GM12878 (cell line): ENCODE data around the gene KCNQ1OT1.

Source experiments
- CHD2 ChIP-seq: IDR thresholded peaks from 2 replicates; pipeline ENCODE4 v1.6.1; 2011; ENCODE audit warnings: low read depth, low read length, improper control_type of control experiment, borderline replicate concordance
- MTA3 ChIP-seq: IDR thresholded peaks from 2 replicates; pipeline ENCODE4 v1.6.1; 2012; ENCODE audit warnings: low read length, inconsistent platforms, borderline replicate concordance
- SP1 ChIP-seq: IDR thresholded peaks from one replicate; pipeline ENCODE4 v1.6.1; 2011; ENCODE audit warnings: low read depth, low read length
- YY1 ChIP-seq: IDR thresholded peaks from 2 replicates; pipeline ENCODE4 v1.6.1; 2011; ENCODE audit warnings: low read depth, mild to moderate bottlenecking, low read length
- TF ChIP-seq, protein P1 (sequence below), 3 experiments: IDR thresholded peaks in 2 of 3; conservative IDR thresholded peaks in 1 of 3; 2 replicates each; pipeline ENCODE4 v1.5.1; 2011; ENCODE audit warnings: low read depth in 3 of 3, low read length in 3 of 3, mild to moderate bottlenecking in 3 of 3, control low read depth in 2 of 3, moderate library complexity in 2 of 3, inconsistent platforms in 1 of 3, mixed read lengths in 1 of 3; ENCODE audit not compliant: control insufficient read depth in 2 of 3, insufficient read depth in 1 of 3; ENCODE audit errors: extremely low read depth in 1 of 3

DNA sequence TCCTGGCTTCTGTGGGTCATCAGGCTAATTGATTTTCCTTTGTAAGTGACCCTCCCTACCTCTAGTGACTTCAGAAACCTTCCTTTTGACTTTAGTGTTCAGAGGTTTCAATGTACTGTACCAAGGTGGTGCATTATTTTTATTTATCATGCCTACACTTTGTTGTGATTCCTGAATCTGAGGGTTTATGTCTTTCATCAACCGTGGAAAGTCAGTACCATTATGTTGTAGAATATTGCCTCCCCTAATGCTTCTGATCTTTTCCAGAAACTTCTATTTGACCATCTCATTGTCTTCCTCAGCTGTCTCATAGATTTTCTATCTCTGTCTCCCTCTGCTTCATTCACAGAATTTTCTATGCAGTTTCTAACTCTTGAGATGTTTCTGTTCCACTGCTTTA is 105.5 kb downstream of the KCNQ1OT1 start:
- TF ChIP-seq, protein P1, sequence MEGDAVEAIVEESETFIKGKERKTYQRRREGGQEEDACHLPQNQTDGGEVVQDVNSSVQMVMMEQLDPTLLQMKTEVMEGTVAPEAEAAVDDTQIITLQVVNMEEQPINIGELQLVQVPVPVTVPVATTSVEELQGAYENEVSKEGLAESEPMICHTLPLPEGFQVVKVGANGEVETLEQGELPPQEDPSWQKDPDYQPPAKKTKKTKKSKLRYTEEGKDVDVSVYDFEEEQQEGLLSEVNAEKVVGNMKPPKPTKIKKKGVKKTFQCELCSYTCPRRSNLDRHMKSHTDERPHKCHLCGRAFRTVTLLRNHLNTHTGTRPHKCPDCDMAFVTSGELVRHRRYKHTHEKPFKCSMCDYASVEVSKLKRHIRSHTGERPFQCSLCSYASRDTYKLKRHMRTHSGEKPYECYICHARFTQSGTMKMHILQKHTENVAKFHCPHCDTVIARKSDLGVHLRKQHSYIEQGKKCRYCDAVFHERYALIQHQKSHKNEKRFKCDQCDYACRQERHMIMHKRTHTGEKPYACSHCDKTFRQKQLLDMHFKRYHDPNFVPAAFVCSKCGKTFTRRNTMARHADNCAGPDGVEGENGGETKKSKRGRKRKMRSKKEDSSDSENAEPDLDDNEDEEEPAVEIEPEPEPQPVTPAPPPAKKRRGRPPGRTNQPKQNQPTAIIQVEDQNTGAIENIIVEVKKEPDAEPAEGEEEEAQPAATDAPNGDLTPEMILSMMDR (IDR thresholded peaks at IDR 0.05 in 2 of 3, conservative IDR thresholded peaks at IDR 0.05 in 1 of 3; ENCODE audit: control insufficient read depth in 2 of 3, extremely low read depth in 1 of 3, insufficient read depth in 1 of 3, low read depth in 3 of 3, low read length in 3 of 3) = no peak
- TF ChIP-seq YY1 (no peak), MTA3 (no peak), CHD2 (no peak), SP1 (no peak)
